IMR-90 (cell line): ENCODE measurements around the gene SLC16A8. TPM values are rescaled to one million over a fixed set of nuclear protein-coding genes. Genes with fewer than 3 reads are reported as not detected.

Source experiments
- ATAC-seq: fragments of 200-7000 bp; cut with Tn5 transposase; 2 replicates; pipeline ENCODE4 v1.9.1; 2020; ENCODE audit warnings: low read depth, mild to moderate bottlenecking, moderate library complexity
- BruUV-seq: library from RNA; stranded (reverse); fragments of 400-500 nt; replicated peaks from 2 replicates; lab custom pipeline; 2021; lab: Mats Ljungman, UMichigan
- CTCF ChIA-PET: fragments of 300-600 bp; formaldehyde crosslinking; extraction: SDS; loops from one replicate; lab custom pipeline; 2021; ENCODE audit warnings: antibody characterized with exemption; lab: Yijun Ruan, JAX
- POLR2A ChIA-PET: fragments of 300-600 bp; sonication (Branson Sonifier 250); formaldehyde crosslinking; loops from one replicate; lab custom pipeline; 2022; ENCODE audit warnings: antibody characterized with exemption; ENCODE audit not compliant: unreplicated experiment; lab: Charles Lee
- DNase-seq: peaks from one replicate; pipeline ENCODE4 v3.0.0; 2013
- H2AFZ ChIP-seq: replicated peaks from 2 replicates; pipeline ENCODE3; 2013; ENCODE audit warnings: low read length, mild to moderate bottlenecking; ENCODE audit not compliant: poor library complexity
- H2AK5ac ChIP-seq: 2 replicates; pipeline ENCODE4 v1.6.1; 2013; ENCODE audit warnings: low read depth, low read length, inconsistent platforms
- H2AK9ac ChIP-seq: replicated peaks from 2 replicates; pipeline ENCODE3; 2013; ENCODE audit warnings: mild to moderate bottlenecking, low read depth, low read length, moderate library complexity; ENCODE audit not compliant: poor library complexity
- H2BK120ac ChIP-seq: 2 replicates; pipeline ENCODE4 v1.6.1; 2013; ENCODE audit warnings: low read depth, low read length, inconsistent platforms
- H2BK15ac ChIP-seq: 3 replicates; pipeline ENCODE4 v1.6.1; 2013; ENCODE audit warnings: low read depth, low read length, inconsistent platforms
- H2BK20ac ChIP-seq: 2 replicates; pipeline ENCODE4 v1.6.1; 2013; ENCODE audit warnings: low read depth, mild to moderate bottlenecking, inconsistent platforms, low read length, moderate library complexity
- H2BK5ac ChIP-seq: 2 replicates; pipeline ENCODE4 v1.6.1; 2013; ENCODE audit warnings: mild to moderate bottlenecking, low read depth, low read length, inconsistent platforms; ENCODE audit not compliant: poor library complexity, severe bottlenecking
- H3K14ac ChIP-seq: replicated peaks from 2 replicates; pipeline ENCODE4 v1.6.1; 2013; ENCODE audit warnings: low read depth, low read length, inconsistent platforms
- H3K18ac ChIP-seq: 2 replicates; pipeline ENCODE4 v1.6.1; 2013; ENCODE audit warnings: low read depth, low read length, control low read depth
- H3K23ac ChIP-seq: 2 replicates; pipeline ENCODE4 v1.6.1; 2013; ENCODE audit warnings: low read depth, low read length, inconsistent platforms
- H3K27ac ChIP-seq: 2 replicates; pipeline ENCODE4 v1.5.1; 2013; ENCODE audit warnings: mild to moderate bottlenecking, control low read depth, low read length; ENCODE audit not compliant: insufficient read depth
- H3K27me3 ChIP-seq: 2 replicates; pipeline ENCODE4 v1.6.1; 2013; ENCODE audit warnings: low read length; ENCODE audit not compliant: control insufficient read depth, insufficient read depth
- H3K36me3 ChIP-seq: 2 replicates; pipeline ENCODE4 v1.6.1; 2013; ENCODE audit warnings: low read length, mixed read lengths; ENCODE audit not compliant: control insufficient read depth, insufficient read depth
- H3K4ac ChIP-seq: 2 replicates; pipeline ENCODE4 v1.6.1; 2013; ENCODE audit warnings: low read depth, low read length, inconsistent platforms
- H3K4me1 ChIP-seq: 2 replicates; pipeline ENCODE4 v1.6.1; 2013; ENCODE audit warnings: low read length, mixed read lengths; ENCODE audit not compliant: control insufficient read depth, insufficient read depth
- H3K4me2 ChIP-seq: 2 replicates; pipeline ENCODE4 v1.6.1; 2013; ENCODE audit warnings: low read depth, mild to moderate bottlenecking, control low read depth, low read length, moderate library complexity
- H3K4me3 ChIP-seq: 2 replicates; pipeline ENCODE4 v1.5.1; 2013; ENCODE audit warnings: low read depth, mild to moderate bottlenecking, control low read depth, low read length, moderate library complexity; ENCODE audit not compliant: insufficient read depth
- H3K56ac ChIP-seq: 2 replicates; pipeline ENCODE4 v1.6.1; 2013; ENCODE audit warnings: low read length, inconsistent platforms; ENCODE audit not compliant: insufficient read depth; ENCODE audit errors: extremely low read depth
- H3K79me1 ChIP-seq, 2 experiments: 2 replicates each; pipeline ENCODE4 v1.6.1; 2013; ENCODE audit warnings: low read length in 2 of 2, inconsistent platforms in 1 of 2, low read depth in 1 of 2
- H3K9ac ChIP-seq: 2 replicates; pipeline ENCODE4 v1.6.1; 2013; ENCODE audit warnings: low read depth, low read length, control low read depth
- H3K9me1 ChIP-seq: 2 replicates; pipeline ENCODE4 v1.6.1; 2013; ENCODE audit warnings: low read length, inconsistent platforms; ENCODE audit not compliant: insufficient read depth
- H3K9me3 ChIP-seq: 2 replicates; pipeline ENCODE4 v1.6.1; 2013; ENCODE audit warnings: low read length; ENCODE audit not compliant: control insufficient read depth, insufficient read depth
- H4K20me1 ChIP-seq: 2 replicates; pipeline ENCODE4 v1.6.1; 2013; ENCODE audit warnings: low read length, inconsistent platforms; ENCODE audit not compliant: insufficient read depth
- H4K5ac ChIP-seq: 2 replicates; pipeline ENCODE4 v1.6.1; 2013; ENCODE audit warnings: mild to moderate bottlenecking, low read depth, low read length, control low read depth
- H4K8ac ChIP-seq, 2 experiments: 2 replicates each; pipeline ENCODE4 v1.6.1; 2013; ENCODE audit warnings: low read depth in 2 of 2, low read length in 2 of 2, control low read depth in 1 of 2, inconsistent platforms in 1 of 2
- H4K91ac ChIP-seq: 2 replicates; pipeline ENCODE4 v1.6.1; 2013; ENCODE audit warnings: low read depth, low read length, inconsistent platforms; ENCODE audit not compliant: insufficient read depth
- BHLHE40 ChIP-seq: fragments of 150-350 bp; IDR thresholded peaks from 2 replicates; pipeline ENCODE4 v1.6.1; 2016; ENCODE audit warnings: mild to moderate bottlenecking, low read depth, low read length
- CEBPB ChIP-seq: IDR thresholded peaks from 2 replicates; pipeline ENCODE4 v1.6.1; 2012; ENCODE audit warnings: low read depth, low read length, improper control_type of control experiment
- CHD1 ChIP-seq: IDR thresholded peaks from 2 replicates; pipeline ENCODE4 v1.6.1; 2012; ENCODE audit warnings: low read depth, low read length, improper control_type of control experiment
- ELK1 ChIP-seq: fragments of 150-350 bp; IDR thresholded peaks from 2 replicates; pipeline ENCODE4 v1.6.1; 2016; ENCODE audit warnings: low read depth, mild to moderate bottlenecking, low read length, moderate library complexity, borderline replicate concordance
- FOS ChIP-seq: fragments of 150-350 bp; IDR thresholded peaks from 2 replicates; pipeline ENCODE4 v1.6.1; 2016; ENCODE audit warnings: low read depth, low read length
- MAFK ChIP-seq: IDR thresholded peaks from 2 replicates; pipeline ENCODE4 v1.6.1; 2012; ENCODE audit warnings: low read depth, low read length, improper control_type of control experiment
- MAZ ChIP-seq: IDR thresholded peaks from 2 replicates; pipeline ENCODE4 v1.6.1; 2012; ENCODE audit warnings: low read depth, mild to moderate bottlenecking, low read length, improper control_type of control experiment, moderate library complexity, borderline replicate concordance
- MXI1 ChIP-seq: IDR thresholded peaks from 2 replicates; pipeline ENCODE4 v1.6.1; 2012; ENCODE audit warnings: low read depth, mild to moderate bottlenecking, low read length, moderate library complexity, borderline replicate concordance
- POLR2A ChIP-seq: IDR thresholded peaks from 2 replicates; pipeline ENCODE4 v1.6.1; 2012; ENCODE audit warnings: mild to moderate bottlenecking, low read depth, low read length
- RCOR1 ChIP-seq: IDR thresholded peaks from 2 replicates; pipeline ENCODE4 v1.6.1; 2012; ENCODE audit warnings: mild to moderate bottlenecking, low read length, improper control_type of control experiment; ENCODE audit not compliant: insufficient replicate concordance
- RFX5 ChIP-seq: IDR thresholded peaks from 2 replicates; pipeline ENCODE4 v1.8.0; 2012; ENCODE audit warnings: low read depth, mild to moderate bottlenecking, low read length, moderate library complexity
- SMC3 ChIP-seq: fragments of 150-350 bp; IDR thresholded peaks from 2 replicates; pipeline ENCODE4 v1.6.1; 2016; ENCODE audit warnings: low read depth, mild to moderate bottlenecking, antibody characterized with exemption, low read length, moderate library complexity
- USF2 ChIP-seq: fragments of 150-350 bp; IDR thresholded peaks from 2 replicates; pipeline ENCODE4 v1.6.1; 2017; ENCODE audit warnings: mild to moderate bottlenecking, antibody characterized with exemption, low read length, low read depth
- WGBS, 2 experiments: methylation state at CpG; one replicate each; pipeline versions ENCODE4 v1.1.5 to v1.1.7; 2013; ENCODE audit warnings: missing lambda C conversion rate in 2 of 2; ENCODE audit not compliant: insufficient read length in 1 of 2; ENCODE audit errors: extremely low coverage in 2 of 2; 5-methylcytosine and 5-hydroxymethylcytosine counted together
- dilution Hi-C: fragments of 300-500 bp; cut with HindIII; formaldehyde crosslinking; loops from one replicate; pipeline ENCODE4 v1.14.3; 2018; ENCODE audit warnings: low sequenced_read_pairs; ENCODE audit not compliant: unreplicated experiment
- in situ Hi-C: fragments of 300-500 bp; cut with MboI; formaldehyde crosslinking; loops from 3 replicates; pipeline ENCODE4 v1.14.3; 2019; ENCODE audit warnings: low sequenced_read_pairs, inconsistent platforms, mixed read lengths
- intact Hi-C: fragments of 100-400 bp; cut with micrococcal nuclease; formaldehyde crosslinking; loops from 2 replicates; pipeline ENCODE4 v1.10.0; 2022
- polyA plus RNA-seq, 3 experiments: library from polyadenylated mRNA; depleted of rRNA; stranded (reverse); fragments of >200 nt; gene quantifications; 2 replicates each; pipeline ENCODE4 v1.2.3, GENCODE V29; 2012; ENCODE audit warnings: low replicate concordance in 1 of 3
- total RNA-seq: library from RNA; depleted of rRNA; stranded (reverse); fragments of >200 nt; gene quantifications from 2 replicates; pipeline ENCODE4 v1.2.3, GENCODE V29; 2012

SLC16A8 gene
- total and polyA plus RNA-seq, 2 of the 4 experiments (the other 2 are of a cell fraction), result not detected

- no peak for TF ChIP-seq CEBPB
- TF ChIP-seq BHLHE40, result no peak
- TF ChIP-seq SMC3, result no peak
- TF ChIP-seq MXI1, result no peak
- TF ChIP-seq USF2, result no peak
- TF ChIP-seq MAZ, result no peak
- no peak for TF ChIP-seq RFX5
- no peak for TF ChIP-seq CHD1
- no peak for TF ChIP-seq ELK1
- TF ChIP-seq MAFK, result no peak
- no peak for TF ChIP-seq RCOR1
- TF ChIP-seq FOS, result no peak
- no peak for TF ChIP-seq POLR2A
- no TSS peak for BruUV-seq
Measured at GRCh38 chr22:38036392-38037062, 47.5 kb downstream of the SLC16A8 start.

More at GRCh38 chr22:38036392-38037062, 47.5 kb downstream of the SLC16A8 start:
- Histone ChIP-seq H3K9me1 (peaks cover 17% of the 10 kb centered on the region), H4K5ac (no peak overlapping the region), H2BK5ac (no peak overlapping the region), H2AK5ac (peak overlapping the region; percentile 54; the same call in 1 of the 2 replicates), H3K4me2 (no peak overlapping the region), H3K4me1 (peaks cover 23% of the 10 kb centered on the region), H3K4me3 (no peak overlapping the region), H3K56ac (no peak overlapping the region), H2AFZ (no peak overlapping the region), H3K18ac (no peak overlapping the region), H3K14ac (no peak overlapping the region), H3K4ac (no peak overlapping the region), H3K27me3 (0 out of 2 replicates have a peak, but pooled peaks cover 2% of the 10 kb centered on the region), H3K9ac (no peak overlapping the region), H2BK20ac (no peak overlapping the region), H2AK9ac (no peak overlapping the region), H3K9me3 (no peaks in the 10 kb centered on the region), H3K36me3 (no peaks in the 10 kb centered on the region), H3K23ac (no peak overlapping the region), H2BK15ac (no peak overlapping the region), H3K79me1 (no peaks in the 10 kb centered on the region; a peak in 1 of 4 replicates), H3K27ac (no peak overlapping the region), H4K20me1 (no peaks in the 10 kb centered on the region), H2BK120ac (no peak overlapping the region; the same call in 1 of the 2 replicates), H4K91ac (no peak overlapping the region), H4K8ac (no peak overlapping the region)
- POLR2A ChIA-PET, result no interaction called here
- dilution Hi-C loops (no loop called here), intact Hi-C loops (no loop called here), in situ Hi-C loops (no loop called here)
- CTCF ChIA-PET, result no interaction called here
- 32% methylated on average over 5 of the region's 10 CpGs; no CpG with 5 or more reads in 1 of the 2 experiments for WGBS, 2 experiments
- DNase-seq (no peak), ATAC-seq (no peak)
